Renal cortex interstitium (tissue), 11 donors: ENCODE measurements around the gene ZNF76. TPM values are rescaled to one million over a fixed set of nuclear protein-coding genes. Genes with fewer than 3 reads are reported as not detected.
A peak's percentile ranks its signal among the peaks of the same experiment; 100 is the strongest.

ENCODE experiments used
- DNase-seq, 11 donors: peaks; one replicate each; pipeline ENCODE4 v3.0.0-alpha.2; 2013; ENCODE audit warnings: low read depth in 9 of 11, low spot score in 4 of 11; ENCODE audit errors: extremely low read depth in 1 of 11
- polyA plus RNA-seq, 3 donors: library from polyadenylated mRNA; unstranded; fragments of 120-200 nt; gene quantifications; one replicate each; pipeline ENCODE4 v1.2.1, GENCODE V29; 2013; ENCODE audit not compliant: insufficient read length in 3 of 3

The ZNF76 gene
- polyA plus RNA-seq, 3 donors = 44.8 to 67.2 (median 50.6) TPM

DNA sequence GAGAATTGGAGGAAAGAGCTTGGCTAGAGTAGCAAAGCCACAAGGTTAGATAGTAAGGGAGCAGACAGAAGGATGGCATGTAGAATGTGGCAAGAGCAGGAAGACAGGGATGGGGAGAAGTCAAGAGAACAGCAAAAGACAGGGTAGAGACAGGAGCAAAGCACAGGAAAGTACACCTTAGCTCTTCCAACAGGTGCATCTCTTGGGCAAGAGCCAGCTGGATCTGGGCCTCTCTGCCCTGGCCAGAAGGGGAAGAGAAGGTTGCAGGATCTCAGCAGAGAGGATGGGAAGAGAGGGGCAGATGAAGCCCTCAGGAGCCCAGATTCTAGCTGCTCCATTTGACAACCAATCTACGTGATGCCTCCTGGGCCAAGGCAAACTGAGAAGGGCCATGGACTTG is 29.0 kb upstream of the ZNF76 start:
- DNase-seq = no peak

DNA sequence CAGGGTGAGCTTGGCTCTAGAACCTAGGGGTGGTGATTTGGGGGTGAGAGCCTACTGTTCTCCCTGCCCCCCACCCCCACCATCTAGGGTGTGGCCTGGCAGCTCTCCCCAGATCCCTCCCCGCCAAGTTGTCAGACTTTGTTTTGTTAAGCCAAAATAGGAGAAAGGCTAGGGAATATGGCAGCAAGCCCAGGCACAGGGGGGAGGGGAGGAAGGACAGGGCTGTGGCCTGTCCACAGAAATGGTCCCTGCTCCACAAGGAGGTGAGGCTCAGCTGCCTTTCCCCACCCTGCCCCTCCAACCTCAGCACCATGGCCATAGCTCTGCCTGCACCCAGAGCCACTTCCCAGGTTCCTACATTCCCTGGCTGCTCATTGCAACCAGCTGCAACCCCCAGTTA is 28.6 kb upstream of the ZNF76 start:
- DNase-seq = no peak

DNA sequence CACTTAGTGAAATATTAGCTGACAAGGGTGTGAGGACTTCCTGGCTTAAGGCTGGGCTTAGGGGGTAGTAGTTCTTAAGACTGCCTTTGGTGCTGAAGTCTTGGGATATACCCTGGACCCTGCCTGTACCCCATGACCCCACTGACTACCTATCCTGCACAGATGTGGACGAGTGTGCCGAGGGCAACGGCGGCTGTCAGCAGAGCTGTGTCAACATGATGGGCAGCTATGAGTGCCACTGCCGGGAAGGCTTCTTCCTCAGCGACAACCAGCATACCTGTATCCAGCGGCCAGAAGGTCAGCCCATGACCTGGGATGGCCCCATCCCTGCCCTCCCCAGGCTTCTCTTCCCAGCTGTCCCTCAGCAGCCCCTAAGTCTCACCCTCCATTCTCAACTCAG is 28.0 kb upstream of the ZNF76 start:
- DNase-seq = no peak

DNA sequence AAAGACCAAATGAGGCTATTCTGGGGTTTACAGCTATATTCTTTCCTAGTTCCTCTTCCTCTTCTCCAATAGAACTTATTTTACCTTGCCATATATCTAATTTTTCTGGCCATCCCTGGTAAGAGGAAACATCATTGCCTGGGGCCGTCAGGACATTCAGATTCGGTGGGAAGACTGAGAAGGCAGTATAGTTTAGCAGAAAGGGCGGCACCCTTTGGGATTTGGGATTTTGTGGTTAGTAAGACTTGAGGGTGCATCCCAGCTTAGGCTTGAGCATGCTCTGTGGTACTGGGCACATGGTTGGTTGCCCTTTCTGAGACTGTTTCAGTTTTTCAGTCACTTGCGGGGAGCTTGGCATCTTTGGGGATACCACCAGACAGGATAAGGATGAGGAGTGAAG is 24.6 kb upstream of the ZNF76 start:
- DNase-seq = no peak

DNA sequence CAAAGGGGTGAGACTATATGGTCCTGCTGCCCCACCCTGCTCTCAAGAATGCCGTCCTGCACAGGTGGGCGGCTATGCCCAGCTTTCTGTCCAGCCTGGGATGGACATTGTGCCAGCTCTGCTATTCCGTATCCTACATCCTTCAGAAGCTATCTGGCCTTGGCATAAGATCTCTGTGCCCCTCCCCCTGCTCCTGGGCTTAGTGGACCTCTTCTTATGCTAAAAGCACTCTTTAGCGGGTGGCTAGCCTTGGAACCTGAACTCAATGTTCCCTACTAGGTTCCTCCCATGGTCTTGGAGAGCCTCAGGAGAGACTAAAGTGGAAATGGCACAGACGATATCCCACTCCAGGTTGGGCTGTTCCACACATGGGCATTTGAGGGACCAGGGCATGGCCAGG is 23.3 kb upstream of the ZNF76 start:
- no peak for DNase-seq

DNA sequence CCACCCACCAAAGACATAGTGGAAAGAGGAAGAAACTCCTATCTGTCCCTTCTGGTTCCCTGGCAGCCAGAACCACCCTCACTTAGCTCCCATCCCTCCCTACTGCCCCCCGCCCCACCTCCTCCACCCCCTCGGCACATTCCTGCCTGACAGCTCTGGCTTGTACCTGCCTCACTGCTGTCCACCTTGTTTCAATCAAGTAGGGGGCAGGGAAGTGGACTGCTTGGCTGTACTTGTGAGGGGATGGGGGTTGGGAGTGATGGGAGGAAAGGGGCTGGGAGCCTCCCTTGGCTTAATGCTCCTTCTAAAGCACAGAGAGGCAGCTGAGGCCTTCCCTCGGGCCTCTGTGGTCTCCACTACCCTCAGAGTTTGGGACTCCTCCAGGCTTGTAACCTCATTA is 22.1 kb upstream of the ZNF76 start:
- DNase-seq = no peak

DNA sequence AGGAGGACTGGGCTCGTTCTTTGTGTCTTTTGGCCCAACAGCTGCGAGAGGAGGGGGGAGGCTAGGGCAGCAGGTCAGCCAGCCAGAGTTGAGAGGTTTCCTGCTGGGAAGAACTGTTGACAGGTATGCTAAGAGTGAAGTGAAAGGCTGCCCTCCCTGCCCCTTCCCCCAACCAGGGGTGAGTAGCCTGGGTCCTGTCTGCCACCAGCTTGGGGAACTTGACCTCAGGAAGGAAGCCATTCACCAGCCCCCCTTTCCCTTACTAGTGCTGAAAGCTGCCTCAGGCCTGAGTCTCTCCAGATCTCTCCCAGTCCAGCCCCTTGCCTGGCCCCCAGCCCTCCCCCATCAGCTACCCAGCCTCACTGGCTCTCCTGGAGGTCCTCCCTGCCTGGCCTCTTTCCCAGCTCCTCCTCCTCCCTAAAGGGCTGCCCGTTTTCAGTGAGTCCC is 20.7 kb upstream of the ZNF76 start:
- DNase-seq = no peak

DNA sequence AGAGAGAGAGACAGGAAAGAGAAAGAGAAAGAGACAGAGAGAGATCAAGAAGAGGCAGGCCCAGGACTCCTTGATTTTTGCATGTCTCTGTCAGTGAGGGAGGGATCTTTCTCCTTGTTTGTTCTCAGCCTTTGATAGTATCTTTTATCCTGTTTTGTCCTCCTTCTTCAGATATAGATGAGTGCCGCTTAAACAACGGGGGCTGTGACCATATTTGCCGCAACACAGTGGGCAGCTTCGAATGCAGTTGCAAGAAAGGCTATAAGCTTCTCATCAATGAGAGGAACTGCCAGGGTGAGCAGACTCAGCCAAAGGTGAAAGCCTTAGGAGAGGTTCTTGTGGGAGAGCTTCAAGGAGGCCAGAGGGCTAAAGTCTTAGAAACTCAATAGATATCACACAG is 20.0 kb upstream of the ZNF76 start:
- DNase-seq = no peak

DNA sequence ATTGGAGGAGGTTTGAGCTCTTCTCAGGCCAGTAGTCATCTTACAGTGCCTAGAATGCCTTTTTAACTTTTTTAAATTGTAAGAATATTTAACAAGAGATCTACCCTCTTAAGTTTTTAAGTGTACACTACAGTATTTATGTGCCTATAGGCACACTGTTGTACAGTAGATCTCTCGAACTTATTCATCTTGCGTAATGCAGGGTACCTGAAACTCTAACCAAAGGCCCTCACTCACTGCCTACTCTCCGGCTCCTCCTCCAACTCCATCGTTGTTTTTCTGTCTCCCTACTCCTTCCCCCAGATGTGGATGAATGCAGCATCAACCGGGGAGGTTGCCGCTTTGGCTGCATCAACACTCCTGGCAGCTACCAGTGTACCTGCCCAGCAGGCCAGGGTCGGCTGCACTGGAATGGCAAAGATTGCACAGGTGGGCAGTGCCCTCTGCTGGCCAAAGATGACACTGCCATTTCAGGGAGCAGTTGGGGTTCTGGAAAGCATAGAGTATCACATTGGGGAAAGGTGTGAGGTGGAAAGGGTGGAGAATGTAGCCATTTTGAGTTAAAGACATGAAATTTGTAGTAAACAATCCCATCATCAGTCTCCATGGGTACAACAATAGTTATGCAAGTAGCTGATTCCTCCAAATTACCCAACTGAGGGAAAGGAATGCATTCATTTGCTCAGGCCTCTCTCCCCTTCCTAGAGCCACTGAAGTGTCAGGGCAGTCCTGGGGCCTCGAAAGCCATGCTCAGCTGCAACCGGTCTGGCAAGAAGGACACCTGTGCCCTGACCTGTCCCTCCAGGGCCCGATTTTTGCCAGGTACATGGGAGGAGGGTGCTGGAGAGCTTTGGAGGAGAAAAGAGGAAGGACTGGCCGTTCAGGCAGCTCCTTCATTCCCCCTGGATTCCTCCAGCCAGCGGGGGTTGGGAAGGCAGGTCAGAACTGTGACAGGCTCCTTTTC is 18.4 kb upstream of the ZNF76 start:
- DNase-seq = peak in 9 of 11 donors; percentile 51 to 74 (median 58)

DNA sequence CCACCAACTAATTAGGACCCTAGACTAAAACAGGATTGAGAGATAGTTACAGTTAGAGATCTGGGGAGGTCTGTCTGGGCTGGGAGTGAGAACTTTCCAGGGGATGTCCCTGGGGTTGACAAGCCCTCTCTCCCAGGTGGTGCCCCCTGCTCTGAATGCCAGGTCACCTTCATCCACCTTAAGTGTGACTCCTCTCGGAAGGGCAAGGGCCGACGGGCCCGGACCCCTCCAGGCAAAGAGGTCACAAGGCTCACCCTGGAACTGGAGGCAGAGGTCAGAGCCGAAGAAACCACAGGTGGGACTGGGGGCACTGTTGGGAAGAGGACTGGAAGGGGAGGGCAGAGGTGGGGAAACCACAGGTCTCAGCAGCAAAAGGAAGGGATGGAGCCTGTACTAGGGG is 17.0 kb upstream of the ZNF76 start:
- no peak for DNase-seq

DNA sequence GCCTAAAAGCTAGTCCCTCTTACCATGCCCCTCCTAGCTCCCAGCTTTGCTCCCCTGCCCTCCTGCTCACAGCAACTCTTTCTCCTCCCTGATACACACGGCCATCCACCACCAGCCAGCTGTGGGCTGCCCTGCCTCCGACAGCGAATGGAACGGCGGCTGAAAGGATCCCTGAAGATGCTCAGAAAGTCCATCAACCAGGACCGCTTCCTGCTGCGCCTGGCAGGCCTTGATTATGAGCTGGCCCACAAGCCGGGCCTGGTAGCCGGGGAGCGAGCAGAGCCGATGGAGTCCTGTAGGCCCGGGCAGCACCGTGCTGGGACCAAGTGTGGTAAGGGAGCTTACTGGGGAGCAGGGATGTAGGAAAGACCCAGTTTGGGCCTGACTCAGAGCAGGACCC is 16.6 kb upstream of the ZNF76 start:
- DNase-seq = no peak

DNA sequence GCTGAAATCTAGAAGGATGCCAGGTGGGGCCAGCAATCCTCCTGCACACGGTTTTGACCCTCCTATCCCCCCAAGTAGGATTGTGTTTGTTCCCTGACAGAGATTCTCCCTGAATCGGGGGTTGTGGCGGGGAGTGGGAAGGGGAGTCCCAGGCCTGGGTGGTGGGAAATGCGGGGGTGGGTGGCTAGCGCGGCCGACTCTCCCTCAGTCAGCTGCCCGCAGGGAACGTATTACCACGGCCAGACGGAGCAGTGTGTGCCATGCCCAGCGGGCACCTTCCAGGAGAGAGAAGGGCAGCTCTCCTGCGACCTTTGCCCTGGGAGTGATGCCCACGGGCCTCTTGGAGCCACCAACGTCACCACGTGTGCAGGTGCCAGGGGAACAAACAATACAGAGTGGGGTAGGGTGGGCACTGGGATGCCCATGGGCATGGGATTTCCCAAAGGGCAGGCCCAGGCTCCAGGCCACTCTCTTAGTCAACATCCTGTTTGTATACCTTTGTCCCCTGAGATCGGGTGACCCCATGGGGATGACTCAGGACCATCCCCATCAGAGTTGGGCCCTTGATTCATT is 16.1 kb upstream of the ZNF76 start:
- no peak for DNase-seq

DNA sequence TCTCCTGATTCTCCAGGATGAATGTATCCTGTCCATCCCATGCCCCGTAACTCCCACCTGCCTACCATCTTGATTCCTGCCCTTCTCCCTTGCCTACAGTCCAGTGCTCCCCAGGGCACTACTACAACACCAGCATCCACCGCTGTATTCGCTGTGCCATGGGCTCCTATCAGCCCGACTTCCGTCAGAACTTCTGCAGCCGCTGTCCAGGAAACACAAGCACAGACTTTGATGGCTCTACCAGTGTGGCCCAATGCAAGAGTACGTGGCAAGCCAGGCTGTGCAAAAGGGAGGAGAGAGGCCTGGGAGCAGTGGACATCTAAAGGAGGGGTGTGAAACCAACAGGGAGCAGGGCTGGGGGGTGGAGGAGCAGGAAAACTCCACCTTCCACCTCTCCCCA is 15.0 kb upstream of the ZNF76 start:
- no peak for DNase-seq

DNA sequence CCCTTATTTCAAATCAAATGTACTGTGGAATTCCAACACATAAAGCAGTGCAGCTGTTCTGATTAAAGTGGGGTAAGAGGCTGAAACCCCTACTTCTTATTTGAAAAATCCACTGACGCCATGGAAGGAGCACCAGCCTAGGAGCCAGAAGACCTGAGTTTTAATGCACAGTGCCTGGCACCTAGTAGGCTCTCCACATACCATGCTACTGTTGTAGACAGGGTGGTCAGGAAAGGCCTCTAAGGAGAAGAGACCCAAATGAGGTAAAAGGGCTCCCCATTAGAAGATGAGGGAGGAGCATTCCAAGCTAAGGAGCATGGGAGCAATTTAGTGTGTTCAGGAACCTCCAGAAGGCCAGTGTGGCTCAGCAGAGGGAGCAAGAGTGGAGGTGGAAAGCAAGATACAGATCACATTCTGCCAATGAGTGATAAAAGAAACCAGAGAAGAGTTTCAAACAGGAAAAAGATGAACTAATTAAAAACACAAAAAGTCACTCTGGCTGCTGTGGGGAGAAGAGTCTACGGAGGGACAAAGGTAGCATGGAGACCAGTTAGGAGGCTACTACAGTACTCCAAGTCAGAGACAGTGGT is 11.8 kb upstream of the ZNF76 start:
- DNase-seq = no peak

DNA sequence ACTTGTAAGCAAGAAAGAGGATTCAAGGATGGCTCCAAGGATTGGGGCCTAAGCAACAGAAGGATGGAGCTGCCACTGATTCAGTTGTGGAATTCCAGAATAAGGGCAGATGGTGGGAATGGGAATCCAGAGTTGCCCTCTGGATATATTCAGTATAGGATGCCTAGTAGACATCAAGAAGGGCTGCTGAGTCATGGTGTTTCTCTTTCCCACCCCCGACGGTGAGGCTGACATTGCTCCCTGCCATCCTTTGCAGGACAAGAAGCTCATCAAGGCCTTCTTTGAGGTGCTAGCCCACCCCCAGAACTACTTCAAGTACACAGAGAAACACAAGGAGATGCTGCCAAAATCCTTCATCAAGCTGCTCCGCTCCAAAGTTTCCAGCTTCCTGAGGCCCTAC is 11.2 kb upstream of the ZNF76 start:
- no peak for DNase-seq

DNA sequence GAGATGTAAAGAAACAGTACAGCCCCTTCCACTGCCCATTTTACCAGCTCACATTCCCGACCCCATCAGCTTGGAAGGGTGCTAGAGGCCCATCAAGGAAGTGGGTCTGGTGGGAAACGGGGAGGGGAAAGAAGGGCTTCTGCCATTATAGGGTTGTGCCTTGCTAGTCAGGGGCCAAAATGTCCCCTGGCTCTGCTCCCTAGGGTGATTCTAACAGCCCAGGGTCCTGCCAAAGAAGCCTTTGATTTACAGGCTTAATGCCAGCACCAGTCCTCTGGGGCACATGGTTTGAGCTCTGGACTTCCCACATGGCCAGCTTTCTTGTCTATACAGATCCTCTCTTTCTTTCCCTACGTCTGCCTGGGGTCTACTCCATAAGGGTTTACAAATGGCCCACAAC is 10.6 kb upstream of the ZNF76 start:
- no peak for DNase-seq

DNA sequence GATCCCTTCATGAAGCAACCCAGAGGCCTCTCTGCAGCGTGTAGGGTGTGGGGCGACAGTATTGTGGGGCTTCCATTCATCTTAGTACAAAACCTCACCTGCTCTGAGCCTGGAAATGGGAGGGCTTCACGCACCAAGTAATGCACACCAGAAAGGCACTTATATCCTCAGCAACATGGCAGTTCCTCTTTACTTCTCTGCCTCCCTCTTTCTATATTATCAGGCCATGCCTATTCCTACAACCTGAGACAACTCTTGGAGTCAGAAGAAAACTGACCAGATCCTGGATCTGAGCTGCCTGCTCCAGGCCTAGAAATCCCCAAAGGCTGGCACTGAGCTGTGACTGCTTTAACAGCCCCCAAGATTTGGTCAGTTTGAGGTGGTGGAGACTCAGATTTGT is 7.6 kb upstream of the ZNF76 start:
- no peak for DNase-seq

DNA sequence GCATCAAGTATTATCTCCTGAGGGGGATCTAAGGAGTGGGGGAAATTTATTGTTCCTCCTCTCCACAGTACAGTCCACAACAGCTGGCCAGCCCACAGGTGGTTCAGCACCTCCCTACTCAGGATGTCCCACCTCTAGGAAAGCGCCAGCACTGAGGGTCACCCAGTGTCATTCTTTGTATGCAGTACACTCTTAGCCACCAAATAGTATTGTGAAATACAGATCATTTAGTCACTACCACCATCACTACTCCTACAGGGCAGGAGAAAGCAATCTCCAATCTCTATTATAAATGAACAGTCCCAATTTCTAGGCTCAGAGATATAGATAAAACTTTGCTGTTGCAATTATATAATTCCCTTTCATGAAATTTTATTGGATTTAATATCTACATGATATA is 6.3 kb upstream of the ZNF76 start:
- no peak for DNase-seq

DNA sequence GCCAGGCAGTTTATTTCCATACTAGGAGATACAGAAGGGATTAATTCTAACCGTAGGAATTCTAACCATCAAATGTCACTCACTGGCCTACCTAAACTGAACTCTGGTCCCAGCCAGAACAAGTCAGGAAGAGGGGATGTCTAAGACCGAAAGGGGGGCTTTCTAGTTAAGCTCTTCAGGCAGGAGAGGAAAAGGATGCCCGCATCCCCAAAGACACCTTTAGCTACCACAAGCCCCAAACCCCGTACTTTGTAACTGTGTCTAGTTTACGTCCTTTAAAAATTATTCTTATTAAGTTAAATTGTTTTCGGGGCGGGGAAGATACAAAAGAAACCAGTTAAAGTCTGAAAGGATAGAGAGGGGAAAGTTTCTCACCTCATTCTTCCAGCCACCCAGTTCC is 1.2 kb upstream of the ZNF76 start:
- no peak for DNase-seq

DNA sequence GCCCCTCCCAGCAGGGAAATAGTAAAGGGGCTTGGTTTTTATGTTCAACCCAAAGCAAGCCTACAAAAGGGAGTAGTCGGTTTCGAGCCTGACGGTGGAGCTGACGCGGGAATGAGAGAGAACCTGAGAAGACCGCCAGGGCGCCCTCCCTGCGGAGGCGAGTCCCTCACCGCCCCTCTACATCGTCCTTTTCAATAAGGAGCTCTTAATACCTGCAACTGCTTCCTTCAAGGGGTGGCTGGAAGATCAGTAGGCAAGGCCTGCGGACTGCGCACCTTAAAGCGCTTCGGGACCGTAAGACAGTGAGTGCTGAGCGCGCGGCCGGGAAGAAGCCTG is 709 bp upstream of the ZNF76 start:
- DNase-seq = peak in 8 of 11 donors; percentile 30 to 58 (median 44)
